AG09319 (cell line): ENCODE results near the gene ZMIZ1.

ENCODE experiments used
- DNase-seq: peaks from one replicate; pipeline ENCODE4 v3.0.0-alpha.2; 2010; ENCODE audit warnings: low read depth; ENCODE audit errors: extremely low read depth
- CTCF ChIP-seq: IDR thresholded peaks from 2 replicates; pipeline ENCODE4 v1.5.1; 2011; ENCODE audit warnings: low read depth, mild to moderate bottlenecking, inconsistent platforms, low read length, moderate library complexity

Gene ZMIZ1

GRCh38 chr10:79260811-79261740 lies 192.3 kb downstream of the ZMIZ1 start:
- no peak for TF ChIP-seq CTCF
- DNase-seq, result no peak

GRCh38 chr10:79262131-79262530 lies 193.4 kb downstream of the ZMIZ1 start:
- no peak for DNase-seq
- TF ChIP-seq CTCF, result no peak

- DNase-seq, result no peak
- no peak for TF ChIP-seq CTCF
Observed at GRCh38 chr10:79262959-79263746, 194.4 kb downstream of the ZMIZ1 start.

- TF ChIP-seq CTCF, result no peak
- DNase-seq, result no peak
Observed at GRCh38 chr10:79263939-79264338, 195.2 kb downstream of the ZMIZ1 start.

- no peak for TF ChIP-seq CTCF
- DNase-seq, result no peak
Observed at GRCh38 chr10:79264942-79265341, 196.2 kb downstream of the ZMIZ1 start.

- DNase-seq, result no peak
- no peak for TF ChIP-seq CTCF
Observed at GRCh38 chr10:79266084-79266483, 197.3 kb downstream of the ZMIZ1 start.
